ENCODE measurements around the gene RHOF. TPM values are rescaled to one million over a fixed set of nuclear protein-coding genes. Genes with fewer than 3 reads are reported as not detected.
A peak's percentile ranks its signal among the peaks of the same experiment; 100 is the strongest.

RHOF gene
- total RNA-seq, 1 donor from 2014 or later, result 16.5 TPM

DNA sequence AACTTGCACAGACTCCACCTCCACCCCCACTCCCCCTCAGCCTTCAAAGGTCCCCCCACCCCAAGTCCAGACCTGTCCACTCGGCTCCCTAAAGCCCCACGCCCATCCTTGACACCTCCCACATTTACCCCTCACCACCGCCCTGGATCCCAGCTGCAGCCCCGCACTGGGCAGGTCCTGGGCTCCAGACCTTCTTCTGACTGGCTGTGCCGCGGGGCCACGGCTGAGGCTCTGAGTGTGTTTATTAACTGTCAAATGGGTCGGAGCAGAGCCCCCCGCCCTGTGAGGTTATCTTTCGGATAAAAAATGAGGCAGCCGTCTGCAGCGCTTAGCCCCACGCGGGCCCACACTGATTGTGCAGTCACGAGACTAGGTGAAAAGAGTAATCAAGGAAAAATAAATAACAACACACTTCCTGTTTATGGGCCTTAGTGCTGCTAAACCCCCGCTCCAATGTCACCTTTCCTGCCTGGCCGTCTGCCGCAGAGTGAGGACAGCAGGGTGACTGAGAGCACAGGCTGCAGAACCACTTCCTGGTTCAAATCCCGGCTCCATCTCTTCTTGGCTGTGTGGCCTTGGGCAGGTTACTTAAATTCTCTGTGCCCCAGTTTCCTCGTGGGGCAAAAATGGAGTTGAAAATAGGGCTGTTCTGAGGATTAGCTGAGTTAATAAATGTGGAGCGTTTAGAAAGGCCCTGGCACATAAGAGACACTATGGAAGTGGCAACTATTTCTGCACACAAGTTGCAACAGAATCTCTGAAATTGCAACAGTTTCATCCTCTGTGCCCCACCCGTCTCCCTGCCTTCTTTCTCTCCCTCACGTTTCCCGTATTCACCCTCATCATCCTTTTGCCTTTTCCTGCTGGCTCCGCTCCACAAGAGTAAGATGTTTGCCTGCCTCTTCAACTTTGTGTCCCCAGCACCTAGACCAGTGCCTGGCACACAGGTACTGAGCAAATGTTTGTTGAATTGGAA, 19.7 kb upstream of the RHOF start:
- Histone ChIP-seq H3K9me3 (no peaks in the 10 kb centered on the region), H3K27ac (peak overlapping the region; percentile 94), H3K36me3 (peaks cover 0 to 67% of the 10 kb centered on the region in 2 donors), H3K27me3 (no peaks in the 10 kb centered on the region), H3K4me1 (peaks cover 40% of the 10 kb centered on the region), H3K4me3 (peak overlapping the region; percentile 66 to 74)
- no peak for DNase-seq (ENCODE audit: extremely low spot score in 2 of 2)
- TF ChIP-seq POLR2AphosphoS5 (IDR thresholded peaks at IDR 0.05; ENCODE audit: insufficient read depth in 1 of 2, low read depth in 1 of 2), result no peak
- TF ChIP-seq POLR2A (IDR thresholded peaks at IDR 0.05), result no peak
- TF ChIP-seq, protein P1, sequence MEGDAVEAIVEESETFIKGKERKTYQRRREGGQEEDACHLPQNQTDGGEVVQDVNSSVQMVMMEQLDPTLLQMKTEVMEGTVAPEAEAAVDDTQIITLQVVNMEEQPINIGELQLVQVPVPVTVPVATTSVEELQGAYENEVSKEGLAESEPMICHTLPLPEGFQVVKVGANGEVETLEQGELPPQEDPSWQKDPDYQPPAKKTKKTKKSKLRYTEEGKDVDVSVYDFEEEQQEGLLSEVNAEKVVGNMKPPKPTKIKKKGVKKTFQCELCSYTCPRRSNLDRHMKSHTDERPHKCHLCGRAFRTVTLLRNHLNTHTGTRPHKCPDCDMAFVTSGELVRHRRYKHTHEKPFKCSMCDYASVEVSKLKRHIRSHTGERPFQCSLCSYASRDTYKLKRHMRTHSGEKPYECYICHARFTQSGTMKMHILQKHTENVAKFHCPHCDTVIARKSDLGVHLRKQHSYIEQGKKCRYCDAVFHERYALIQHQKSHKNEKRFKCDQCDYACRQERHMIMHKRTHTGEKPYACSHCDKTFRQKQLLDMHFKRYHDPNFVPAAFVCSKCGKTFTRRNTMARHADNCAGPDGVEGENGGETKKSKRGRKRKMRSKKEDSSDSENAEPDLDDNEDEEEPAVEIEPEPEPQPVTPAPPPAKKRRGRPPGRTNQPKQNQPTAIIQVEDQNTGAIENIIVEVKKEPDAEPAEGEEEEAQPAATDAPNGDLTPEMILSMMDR (IDR thresholded peaks at IDR 0.05), result no peak
- intact Hi-C loops (cut with DNase I), result no loop called here

DNA sequence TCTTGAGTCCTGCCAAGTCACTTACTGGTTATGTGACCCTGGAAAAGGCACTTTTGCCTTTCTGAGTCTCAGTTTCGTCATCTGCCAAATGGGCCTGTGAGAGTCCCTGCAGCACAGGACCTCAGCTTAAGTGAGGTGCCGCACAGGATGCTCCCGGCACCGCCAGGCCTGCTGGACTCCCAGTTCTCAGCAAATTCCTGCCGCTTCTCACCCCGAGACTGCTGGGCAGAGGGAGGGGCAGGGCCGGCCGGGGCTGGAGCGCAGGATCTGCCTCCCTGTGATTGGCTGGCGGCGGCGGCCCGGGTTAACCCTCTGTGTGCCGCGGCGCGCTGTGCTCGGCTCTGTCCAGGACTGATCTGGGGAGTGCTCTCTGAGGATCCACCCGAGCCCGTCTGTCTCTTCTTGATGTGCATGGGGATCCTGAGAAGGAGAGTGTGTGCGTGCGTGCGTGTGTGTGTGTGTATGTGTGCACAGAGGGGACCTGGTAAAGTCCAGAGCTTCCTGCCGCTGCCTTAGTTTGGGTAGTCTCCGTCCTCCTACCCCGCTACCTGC, 18.9 kb upstream of the RHOF start:
- Histone ChIP-seq H3K27me3 (no peaks in the 10 kb centered on the region), H3K27ac (peak overlapping the region; percentile 94), H3K9me3 (no peaks in the 10 kb centered on the region), H3K36me3 (peaks cover 0 to 62% of the 10 kb centered on the region in 2 donors), H3K4me1 (peaks cover 48% of the 10 kb centered on the region), H3K4me3 (peak overlapping the region; percentile 66 to 74)
- TF ChIP-seq, protein P1 (IDR thresholded peaks at IDR 0.05), result peak in 1 of 3 experiments; percentile 17
- TF ChIP-seq POLR2AphosphoS5 (IDR thresholded peaks at IDR 0.05; ENCODE audit: insufficient read depth in 1 of 2, low read depth in 1 of 2) (peak; percentile 14 to 50), POLR2A (IDR thresholded peaks at IDR 0.05) (no peak)
- intact Hi-C loops (cut with DNase I), result no loop called here
- DNase-seq (ENCODE audit: extremely low spot score in 2 of 2), result no peak

DNA sequence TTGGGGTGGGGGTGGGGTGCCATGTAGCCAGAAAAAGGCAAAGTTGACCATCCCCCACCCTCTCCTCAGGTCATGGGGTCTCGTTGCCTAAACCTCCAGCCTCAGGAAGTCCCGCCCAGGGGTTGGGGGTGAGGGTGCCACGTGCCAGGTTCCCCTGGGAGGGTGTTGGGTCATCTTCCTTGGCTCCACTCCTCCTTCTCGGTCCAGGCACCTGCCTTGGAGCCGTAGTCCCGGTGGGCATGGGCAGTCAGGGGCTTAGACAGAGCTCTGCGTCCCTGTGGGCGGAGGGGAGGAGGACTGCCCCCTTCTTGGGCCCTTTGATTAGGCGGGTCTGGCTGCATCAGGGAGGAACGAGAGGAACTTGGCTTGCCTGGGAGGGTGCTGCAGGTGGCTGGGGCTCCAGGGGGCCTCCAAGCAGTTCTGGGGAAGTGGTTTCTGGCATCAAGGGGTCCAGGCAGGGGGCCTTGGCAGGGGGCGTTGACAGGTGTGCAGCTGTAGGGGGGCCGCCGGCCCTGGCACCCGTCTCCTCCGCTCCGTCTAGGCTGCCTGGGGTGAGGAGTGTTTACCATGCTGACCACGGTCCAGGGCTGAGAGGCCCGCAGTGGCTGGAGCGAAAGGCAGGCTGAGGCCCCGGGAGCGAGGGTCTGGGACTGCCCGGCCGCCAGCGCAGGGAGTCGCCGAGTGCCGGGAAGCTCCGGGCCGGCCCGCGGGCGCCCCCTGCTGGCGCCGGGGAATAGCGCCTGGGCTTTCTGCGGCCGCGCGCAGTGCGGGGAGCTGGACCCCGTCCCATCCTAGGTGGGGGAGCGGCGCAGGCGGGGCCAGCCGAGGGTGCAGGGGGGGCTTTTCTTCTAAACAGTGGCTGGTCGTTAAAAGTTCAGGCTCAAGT, 18.2 kb upstream of the RHOF start:
- Histone ChIP-seq H3K36me3 (peaks cover 0 to 54% of the 10 kb centered on the region in 2 donors), H3K9me3 (no peaks in the 10 kb centered on the region), H3K4me1 (peaks cover 55% of the 10 kb centered on the region), H3K27me3 (no peaks in the 10 kb centered on the region), H3K4me3 (peak overlapping the region; percentile 66 to 74), H3K27ac (peak overlapping the region; percentile 94)
- no peak for DNase-seq (ENCODE audit: extremely low spot score in 2 of 2)
- TF ChIP-seq POLR2A (IDR thresholded peaks at IDR 0.05), result no peak
- no peak for TF ChIP-seq POLR2AphosphoS5 (IDR thresholded peaks at IDR 0.05; ENCODE audit: insufficient read depth in 1 of 2, low read depth in 1 of 2)
- TF ChIP-seq, protein P1 (IDR thresholded peaks at IDR 0.05), result peak; percentile 93 to 100 (median 98)
- intact Hi-C loops (cut with DNase I), result loop anchor here (1.0 kb wide), 1 partner anchor 16 kb away; no protein-coding TSS in a partner anchor

DNA sequence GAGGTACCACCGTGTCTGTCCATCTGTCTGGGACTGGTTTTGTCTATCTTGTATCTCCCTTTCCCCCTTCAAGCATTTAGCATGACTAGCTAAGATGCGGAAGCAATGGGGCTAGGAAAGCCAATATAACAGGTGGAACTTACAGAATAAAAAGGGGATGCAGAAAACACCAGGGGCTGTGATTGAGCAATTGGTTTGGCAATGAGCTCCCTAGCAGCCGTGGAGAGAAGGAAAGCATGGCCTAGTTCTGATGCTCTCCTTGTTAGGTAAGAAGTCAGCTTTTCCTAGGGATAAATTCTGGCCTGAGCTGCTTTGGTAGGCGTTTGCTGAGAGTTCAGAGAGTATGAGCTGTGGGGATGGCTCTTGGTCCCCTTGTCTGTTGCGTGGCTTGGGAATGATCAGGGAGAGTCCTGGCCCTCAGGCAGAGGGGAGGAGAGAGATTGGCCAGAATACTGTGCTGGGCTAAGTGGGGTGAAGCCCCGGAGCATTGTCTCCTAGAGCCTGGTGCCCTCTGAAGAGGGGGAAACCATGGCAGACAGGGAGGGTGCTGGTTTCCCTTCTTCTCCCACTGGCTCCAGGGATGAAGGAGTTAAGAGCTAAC, 17.4 kb upstream of the RHOF start:
- no peaks in the 10 kb centered on the region for H3K27me3 ChIP-seq
- TF ChIP-seq POLR2A (IDR thresholded peaks at IDR 0.05), result no peak
- no peak for TF ChIP-seq POLR2AphosphoS5 (IDR thresholded peaks at IDR 0.05; ENCODE audit: insufficient read depth in 1 of 2, low read depth in 1 of 2)
- TF ChIP-seq, protein P1 (IDR thresholded peaks at IDR 0.05), result no peak
- H3K27ac ChIP-seq, result peak overlapping the region; percentile 94
- H3K4me1 ChIP-seq, result peaks cover 63% of the 10 kb centered on the region
- H3K36me3 ChIP-seq, result peaks cover 0 to 47% of the 10 kb centered on the region in 2 donors
- DNase-seq (ENCODE audit: extremely low spot score in 2 of 2), result no peak
- H3K4me3 ChIP-seq, result peak overlapping the region; percentile 66 to 74
- H3K9me3 ChIP-seq, result no peaks in the 10 kb centered on the region
- intact Hi-C loops (cut with DNase I), result loop anchor here (1.0 kb wide), 1 partner anchor 16 kb away; no protein-coding TSS in a partner anchor

All from vagina (tissue), 2 donors.